Liver (tissue), 9 donors: ENCODE results near the gene IMPDH2. TPM values are rescaled to one million over a fixed set of nuclear protein-coding genes. Genes with fewer than 3 reads are reported as not detected.

Source experiments
- DNase-seq: peaks from one replicate; pipeline ENCODE4 v3.0.0-alpha.2; 2017; ENCODE audit warnings: low spot score
- H3K27ac ChIP-seq, 2 donors: one replicate each; pipeline ENCODE4 v1.7.0; 2013; ENCODE audit warnings: inconsistent platforms in 2 of 2, low read length in 2 of 2, control low read depth in 1 of 2, low read depth in 1 of 2, mild to moderate bottlenecking in 1 of 2
- H3K27me3 ChIP-seq, 4 donors: one replicate each; pipeline versions ENCODE4 v1.6.1 to v1.7.0; 2013; ENCODE audit warnings: low read length in 3 of 4, inconsistent platforms in 1 of 4, mild to moderate bottlenecking in 1 of 4, moderate library complexity in 1 of 4; ENCODE audit not compliant: control insufficient read depth in 4 of 4, insufficient read depth in 4 of 4
- H3K36me3 ChIP-seq, 4 donors: one replicate each; pipeline versions ENCODE4 v1.6.1 to v1.7.0; 2013; ENCODE audit warnings: low read length in 3 of 4, mild to moderate bottlenecking in 3 of 4, low read depth in 1 of 4, moderate library complexity in 1 of 4; ENCODE audit not compliant: control insufficient read depth in 4 of 4, insufficient read depth in 3 of 4
- H3K4me1 ChIP-seq, 4 donors: one replicate each; pipeline versions ENCODE4 v1.6.1 to v1.7.0; 2013; ENCODE audit warnings: low read length in 3 of 4, mild to moderate bottlenecking in 3 of 4, moderate library complexity in 1 of 4; ENCODE audit not compliant: control insufficient read depth in 4 of 4, insufficient read depth in 4 of 4
- H3K4me3 ChIP-seq, 3 donors: one replicate each; pipeline versions ENCODE4 v1.6.1 to v1.7.0; 2013; ENCODE audit warnings: low read length in 3 of 3, control low read depth in 1 of 3, low read depth in 1 of 3, mild to moderate bottlenecking in 1 of 3
- H3K9ac ChIP-seq, 2 donors: one replicate each; pipeline ENCODE4 v1.7.0; 2013; ENCODE audit warnings: low read length in 2 of 2, mild to moderate bottlenecking in 2 of 2, moderate library complexity in 2 of 2, control low read depth in 1 of 2, low read depth in 1 of 2
- H3K9me3 ChIP-seq, 4 donors: one replicate each; pipeline versions ENCODE4 v1.6.1 to v1.7.0; 2013; ENCODE audit warnings: low read length in 3 of 4; ENCODE audit not compliant: control insufficient read depth in 4 of 4
- ATF3 ChIP-seq: IDR thresholded peaks from 2 replicates; pipeline ENCODE4 v1.6.1; 2016; ENCODE audit warnings: antibody characterized with exemption
- CTCF ChIP-seq: fragments of 150-350 bp; IDR thresholded peaks from 2 replicates; pipeline ENCODE4 v1.5.1; 2017; ENCODE audit warnings: improper control_type of control experiment, low read depth, low read length; ENCODE audit not compliant: missing input control
- EGR1 ChIP-seq, 2 donors: IDR thresholded peaks; 2 replicates each; pipeline ENCODE4 v1.6.1; 2016 to 2018; ENCODE audit warnings: antibody characterized with exemption in 2 of 2, low read depth in 2 of 2
- FOXA1 ChIP-seq: IDR thresholded peaks from 2 replicates; pipeline ENCODE4 v1.6.1; 2016; ENCODE audit warnings: antibody characterized with exemption
- FOXA2 ChIP-seq: IDR thresholded peaks from 2 replicates; pipeline ENCODE4 v1.6.1; 2016; ENCODE audit warnings: antibody characterized with exemption
- GABPA ChIP-seq, 2 donors: IDR thresholded peaks in 1 of 2; conservative IDR thresholded peaks in 1 of 2; 2 replicates each; pipeline ENCODE4 v1.6.1; 2016; ENCODE audit warnings: antibody characterized with exemption in 2 of 2, mild to moderate bottlenecking in 1 of 2, moderate library complexity in 1 of 2
- HNF4A ChIP-seq, 2 donors: conservative IDR thresholded peaks; 2 replicates each; pipeline ENCODE4 v1.6.1; 2016; ENCODE audit warnings: antibody characterized with exemption in 2 of 2, mild to moderate bottlenecking in 2 of 2
- HNF4G ChIP-seq: IDR thresholded peaks from 2 replicates; pipeline ENCODE4 v1.6.1; 2016; ENCODE audit warnings: antibody characterized with exemption
- JUND ChIP-seq, 2 donors: IDR thresholded peaks; 2 replicates each; pipeline ENCODE4 v1.6.1; 2016; ENCODE audit warnings: antibody characterized with exemption in 2 of 2
- MAX ChIP-seq: IDR thresholded peaks from 2 replicates; pipeline ENCODE4 v1.6.1; 2016; ENCODE audit warnings: antibody characterized with exemption
- NR2F2 ChIP-seq: IDR thresholded peaks from 2 replicates; pipeline ENCODE4 v1.6.1; 2016; ENCODE audit warnings: antibody characterized with exemption
- RAD21 ChIP-seq, 2 donors: IDR thresholded peaks; 2 replicates each; pipeline ENCODE4 v1.6.1; 2016; ENCODE audit warnings: antibody characterized with exemption in 2 of 2, mild to moderate bottlenecking in 2 of 2
- REST ChIP-seq: IDR thresholded peaks from 2 replicates; pipeline ENCODE4 v1.6.1; 2016; ENCODE audit warnings: antibody characterized with exemption, mild to moderate bottlenecking
- RXRA ChIP-seq, 2 donors: IDR thresholded peaks; 2 replicates each; pipeline ENCODE4 v1.6.1; 2017 to 2018; ENCODE audit warnings: antibody characterized with exemption in 2 of 2, mild to moderate bottlenecking in 1 of 2
- SP1 ChIP-seq: IDR thresholded peaks from 2 replicates; pipeline ENCODE4 v1.6.1; 2018; ENCODE audit warnings: antibody characterized with exemption, mild to moderate bottlenecking
- TAF1 ChIP-seq: conservative IDR thresholded peaks from 2 replicates; pipeline ENCODE4 v1.6.1; 2016; ENCODE audit warnings: antibody characterized with exemption, mild to moderate bottlenecking
- YY1 ChIP-seq: IDR thresholded peaks from 2 replicates; pipeline ENCODE4 v1.6.1; 2016; ENCODE audit warnings: antibody characterized with exemption, mild to moderate bottlenecking
- ZBTB33 ChIP-seq: IDR thresholded peaks from 2 replicates; pipeline ENCODE4 v1.6.1; 2016; ENCODE audit warnings: antibody characterized with exemption
- WGBS: extraction: QIAGEN DNeasy Blood & Tissue Kit; methylation state at CpG from one replicate; pipeline ENCODE4 v1.1.7; 2013; 5-methylcytosine and 5-hydroxymethylcytosine counted together
- polyA plus RNA-seq, 2 donors: library from polyadenylated mRNA; stranded (reverse) in 1 of 2; unstranded in 1 of 2; fragments of 200-250 nt in 1 of 2; fragments of >200 nt in 1 of 2; fragmentation: Nextera tagmentation in 1 of 2; extraction: Ambion mirVana in 1 of 2; gene quantifications; one replicate each; pipeline versions ENCODE4 v1.2.1 to v1.2.3, GENCODE V29; 2013 to 2015
- total RNA-seq, 2 donors: library from RNA; depleted of rRNA; stranded (reverse); fragments of >200 nt; gene quantifications; one replicate each; pipeline ENCODE4 v1.2.3, GENCODE V29; 2014
- donor health status: healthy.
- donor health status: healthy.
- donor health status: healthy.
- donor health status: healthy.
- donor health status: healthy.

IMPDH2 gene
- total and polyA plus RNA-seq, 4 donors: 20.9 to 182 (median 39.7) TPM

GRCh38 chr3:48996640-48997039, 32.6 kb downstream of the IMPDH2 start:
- no peak for TF ChIP-seq NR2F2
- TF ChIP-seq SP1: no peak
- TF ChIP-seq CTCF: no peak
- no peak for TF ChIP-seq RXRA (IDR thresholded peaks at IDR 0.05)
- TF ChIP-seq YY1: no peak
- no peak for TF ChIP-seq MAX
- TF ChIP-seq HNF4G: no peak
- TF ChIP-seq REST: no peak
- no peak for TF ChIP-seq ATF3
- no peak for TF ChIP-seq FOXA1
- no peak for TF ChIP-seq TAF1
- no peak for TF ChIP-seq HNF4A (conservative IDR thresholded peaks at IDR 0.05)
- no peak for TF ChIP-seq ZBTB33
- Histone ChIP-seq H3K9ac (no peak overlapping the region), H3K27me3 (no peaks in the 10 kb centered on the region), H3K4me3 (no peak overlapping the region), H3K9me3 (no peaks in the 10 kb centered on the region), H3K27ac (no peak overlapping the region), H3K4me1 (peaks cover 0 to under 1% (median 0%) of the 10 kb centered on the region in 4 donors), H3K36me3 (peaks cover 0 to 4% (median 0%) of the 10 kb centered on the region in 4 donors)
- DNase-seq: no peak
- 98% methylated on average over 8 of the region's 8 CpGs for WGBS

GRCh38 chr3:48993834-48994233, 35.4 kb downstream of the IMPDH2 start:
- Histone ChIP-seq H3K36me3 (peaks cover 0 to 2% (median 0%) of the 10 kb centered on the region in 4 donors), H3K27me3 (no peaks in the 10 kb centered on the region), H3K4me1 (peaks cover 3 to 22% (median 15%) of the 10 kb centered on the region in 4 donors), H3K27ac (no peak overlapping the region), H3K9ac (no peak overlapping the region), H3K9me3 (no peaks in the 10 kb centered on the region), H3K4me3 (no peak overlapping the region)
- no peak for DNase-seq
- TF ChIP-seq HNF4A (conservative IDR thresholded peaks at IDR 0.05) (no peak), RAD21 (IDR thresholded peaks at IDR 0.05) (no peak), NR2F2 (no peak), GABPA (IDR thresholded peaks at IDR 0.05 in 1 of 2, conservative IDR thresholded peaks at IDR 0.05 in 1 of 2) (no peak), JUND (IDR thresholded peaks at IDR 0.05) (no peak), CTCF (no peak), FOXA2 (no peak), TAF1 (no peak), YY1 (no peak), MAX (no peak), HNF4G (no peak), ATF3 (no peak), RXRA (IDR thresholded peaks at IDR 0.05) (no peak), SP1 (no peak), EGR1 (IDR thresholded peaks at IDR 0.05; ENCODE audit: low read depth in 2 of 2) (no peak), FOXA1 (no peak), ZBTB33 (no peak)
